Stimulated activated CD4-positive, alpha-beta T cell treated with anti-CD3 and anti-CD28 coated beads, Interleukin-12 subunit alpha, Interleukin-12 subunit beta, amount 100 ng/mL, for 4 hours (primary cell): ENCODE results near the gene NRN1.
"Not testable (repeated sequence)": the region's sequence is repeated elsewhere in the genome, so short reads cannot be mapped to it uniquely, and the experiment has no call there.

Source experiments
- DNase-seq: peaks from one replicate; pipeline ENCODE4 v3.0.0-alpha.2; 2020

NRN1 gene

DNA sequence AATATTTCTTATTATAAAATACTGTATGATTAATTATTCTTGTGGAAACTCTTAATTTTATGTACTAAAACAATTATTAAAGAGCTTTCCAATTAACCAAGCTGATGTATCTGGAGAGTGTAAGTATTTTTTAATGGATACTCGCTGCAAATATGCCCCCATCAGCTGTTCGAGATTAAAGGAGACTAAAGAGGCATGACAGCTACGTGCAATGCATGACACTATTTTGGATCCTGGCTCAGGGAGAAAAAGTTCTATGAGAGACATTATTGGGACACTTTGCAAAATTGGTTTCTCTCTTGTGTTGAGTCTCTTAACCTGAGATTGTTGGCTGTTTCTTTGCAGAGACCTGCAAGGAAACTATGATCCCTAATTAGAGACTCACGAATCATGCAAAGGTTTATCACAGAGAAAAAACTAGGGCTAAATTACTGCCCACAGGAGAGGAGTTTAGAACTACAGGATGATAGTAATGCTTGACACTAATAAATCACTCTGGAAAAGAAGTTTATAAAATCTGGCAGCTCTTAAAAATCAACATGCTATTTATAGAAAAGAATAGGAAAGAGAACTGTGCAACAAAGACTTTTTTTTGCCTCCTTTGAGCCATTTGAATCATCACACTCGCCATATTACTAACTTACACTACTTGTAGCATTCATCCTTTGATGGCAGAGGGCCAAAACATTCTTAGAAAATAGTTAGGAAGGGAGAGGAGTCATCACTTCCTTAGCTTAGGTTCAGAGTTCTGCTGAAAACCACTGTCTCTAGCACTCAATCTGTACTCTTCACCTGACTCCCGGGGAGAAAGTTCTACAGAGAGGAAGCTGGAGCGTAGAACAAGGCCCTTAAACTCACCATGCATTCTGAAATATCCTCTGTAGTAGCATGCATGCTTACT is 25.3 kb downstream of the NRN1 start:
- no peak for DNase-seq

DNA sequence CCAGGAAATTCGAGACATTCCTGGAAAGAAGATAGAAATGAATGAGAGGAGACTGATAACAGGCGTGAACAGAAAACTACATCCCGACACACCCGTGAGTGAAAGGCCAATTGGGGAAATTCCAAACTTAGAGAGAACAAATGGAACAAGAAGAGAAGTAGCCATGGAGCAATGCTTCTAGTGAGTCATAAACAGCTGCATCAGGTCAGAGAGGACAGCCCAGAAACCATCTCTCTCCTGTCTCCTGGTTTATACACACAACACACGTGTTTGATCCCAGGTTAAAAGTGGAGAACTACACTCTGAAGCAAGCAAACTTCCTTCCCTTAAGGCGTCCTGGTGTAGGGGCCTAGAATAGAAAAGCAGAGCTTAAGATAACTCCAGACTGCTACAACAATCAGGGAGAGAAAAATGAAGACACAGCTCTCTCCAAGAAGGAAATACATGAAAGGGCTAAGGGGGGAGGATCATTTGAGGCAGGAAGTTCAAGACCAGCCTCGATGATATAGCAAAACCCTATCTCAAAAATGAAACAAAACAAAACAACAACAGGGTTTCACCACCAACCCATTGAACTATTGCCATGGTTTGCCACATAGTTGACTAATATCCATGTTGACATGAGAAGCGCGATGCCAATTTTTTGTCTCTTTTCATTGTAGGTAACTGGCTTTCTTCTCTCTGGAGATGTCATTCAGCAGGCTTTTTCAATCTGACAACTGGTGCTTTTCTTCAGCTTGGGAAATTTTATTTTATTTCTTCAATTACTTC is 26.9 kb downstream of the NRN1 start:
- no peak for DNase-seq

DNA sequence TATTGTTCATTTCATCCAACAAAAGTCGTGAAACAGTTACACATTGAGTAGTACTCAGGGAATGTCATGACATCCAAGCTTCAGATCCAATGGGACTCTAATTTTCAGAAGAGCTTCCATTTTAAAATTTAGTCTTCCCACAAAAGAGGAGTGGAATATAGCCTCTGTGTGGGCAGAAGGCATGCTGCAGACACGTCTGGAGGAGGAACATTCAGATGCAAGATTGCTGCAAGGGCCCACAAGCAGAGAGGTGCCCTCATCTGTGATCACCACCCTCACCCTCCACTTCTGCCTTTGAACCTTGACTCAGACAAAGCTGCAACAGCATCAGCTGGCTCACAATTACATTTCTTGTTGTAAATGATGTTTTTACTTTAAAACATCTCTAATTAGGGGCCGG is 29.9 kb downstream of the NRN1 start:
- DNase-seq, result no peak

- DNase-seq, result no peak
Observed at GRCh38 chr6:5968817-5969734, 37.6 kb downstream of the NRN1 start.

DNA sequence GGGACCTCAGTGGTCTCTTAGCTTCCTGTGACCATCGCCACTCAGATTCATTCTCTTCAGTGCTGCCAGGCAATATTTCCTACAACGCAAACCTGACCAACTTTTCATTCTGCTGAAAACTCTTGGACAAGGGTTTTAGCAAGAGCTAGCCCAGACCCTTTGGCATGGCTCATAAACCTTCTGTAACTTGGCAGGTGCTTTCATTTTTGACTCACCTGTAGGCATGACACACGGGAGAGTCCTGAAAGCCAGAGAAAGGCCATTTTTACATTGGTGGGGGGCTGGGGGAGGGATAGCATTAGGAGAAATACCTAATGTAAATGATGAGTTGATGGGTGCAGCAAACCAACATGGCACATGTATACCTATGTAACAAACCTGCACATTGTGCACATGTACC is 38.7 kb downstream of the NRN1 start:
- not testable (repeated sequence) for DNase-seq

- DNase-seq, result no peak
Observed at GRCh38 chr6:5967594-5967993, 39.1 kb downstream of the NRN1 start.

GRCh38 chr6:5962794-5963193 is 43.9 kb downstream of the NRN1 start:
- DNase-seq, result no peak

DNA sequence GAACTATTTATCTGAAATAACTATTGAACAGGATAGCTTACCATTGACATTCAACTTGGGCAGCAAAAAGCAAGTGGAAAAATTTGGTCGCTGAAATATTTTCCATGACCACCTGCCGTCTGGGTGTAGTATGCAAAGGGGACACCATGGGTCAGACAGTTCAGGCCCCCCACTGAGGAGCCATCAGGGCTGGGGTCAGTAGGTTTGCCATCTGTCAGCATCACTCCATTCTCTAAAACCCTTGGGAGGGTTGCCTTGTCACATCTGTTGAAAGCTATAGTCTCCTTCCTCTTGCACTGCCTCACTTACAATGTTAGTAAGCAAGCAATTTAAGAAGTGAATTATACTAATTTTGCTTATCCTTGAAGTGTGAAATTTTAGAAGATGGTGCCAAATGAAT is 44.9 kb downstream of the NRN1 start:
- DNase-seq, result no peak

GRCh38 chr6:5960456-5960855 is 46.3 kb downstream of the NRN1 start:
- DNase-seq, result no peak

DNA sequence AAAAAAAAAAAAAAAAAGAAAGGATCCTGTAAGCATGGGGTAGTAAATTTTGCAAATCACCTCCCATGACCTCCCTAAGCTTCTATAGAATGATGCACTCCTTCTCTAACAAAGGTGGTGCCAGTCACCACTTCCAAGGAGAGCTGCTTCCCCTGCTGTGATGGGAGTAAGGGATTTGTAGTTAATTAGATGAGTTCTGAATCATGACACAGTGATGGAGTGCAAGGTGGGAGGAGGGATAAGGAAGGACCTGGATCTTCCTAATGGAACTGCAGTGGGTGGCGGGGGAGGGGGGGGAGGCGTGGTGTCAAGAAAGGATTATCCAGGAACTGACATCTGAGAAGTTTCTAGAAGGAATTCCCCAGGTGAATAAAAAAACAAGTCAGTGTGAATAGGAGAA is 47.8 kb downstream of the NRN1 start:
- no peak for DNase-seq

DNA sequence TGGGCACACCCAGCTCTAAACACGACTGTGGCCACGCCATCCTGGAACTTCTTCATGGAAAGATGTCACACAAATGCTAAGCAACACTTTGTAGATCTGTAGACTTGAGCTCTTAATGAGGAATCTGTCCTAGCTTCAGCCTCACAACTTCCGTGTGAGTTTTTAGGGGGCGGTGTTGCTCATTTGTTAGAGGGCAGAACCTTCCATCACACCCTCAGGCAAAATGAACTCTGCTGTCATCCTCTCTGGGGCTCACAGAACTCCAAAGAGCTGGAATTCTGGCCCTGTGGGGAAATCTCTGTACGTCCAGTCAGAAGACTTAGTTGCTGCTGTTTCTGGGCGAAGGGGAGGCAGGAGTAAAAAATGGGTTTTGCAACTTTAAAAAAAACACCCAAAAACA is 49.8 kb downstream of the NRN1 start:
- no peak for DNase-seq

- peak; percentile 7 for DNase-seq
Observed at GRCh38 chr6:5950361-5950785, 56.4 kb downstream of the NRN1 start.
